GM18861 (cell line): Measurements from ENCODE around the gene FGFR2.
A peak's percentile ranks its signal among the peaks of the same experiment; 100 is the strongest.

Experiments
- ATAC-seq: cut with Tn5 transposase; IDR thresholded peaks from one replicate; pipeline ENCODE4 v1.9.1; 2021; ENCODE audit not compliant: unreplicated experiment

The FGFR2 gene

GRCh38 chr10:121459279-121459621 is 139.0 kb downstream of the FGFR2 start:
- no peak for ATAC-seq

DNA sequence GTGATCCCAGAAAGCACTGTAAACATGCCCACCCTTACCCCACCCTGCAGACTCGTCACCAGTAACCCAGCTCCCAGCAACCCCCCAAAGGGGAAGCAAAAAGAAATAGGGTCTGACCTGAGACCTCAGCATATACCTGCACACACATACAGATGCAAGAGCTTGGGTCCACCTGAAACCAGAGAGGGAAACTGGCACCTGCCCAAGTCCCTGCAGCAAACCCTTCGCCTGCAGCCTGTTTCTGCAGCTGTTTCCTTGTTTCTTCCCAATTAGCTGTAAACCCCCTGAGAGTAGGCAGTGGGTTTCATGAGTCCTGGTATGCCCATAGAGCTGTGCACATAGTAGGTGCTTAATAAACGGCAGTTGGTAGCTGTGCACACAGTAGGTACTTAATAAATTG is 140.5 kb downstream of the FGFR2 start:
- ATAC-seq, result no peak

DNA sequence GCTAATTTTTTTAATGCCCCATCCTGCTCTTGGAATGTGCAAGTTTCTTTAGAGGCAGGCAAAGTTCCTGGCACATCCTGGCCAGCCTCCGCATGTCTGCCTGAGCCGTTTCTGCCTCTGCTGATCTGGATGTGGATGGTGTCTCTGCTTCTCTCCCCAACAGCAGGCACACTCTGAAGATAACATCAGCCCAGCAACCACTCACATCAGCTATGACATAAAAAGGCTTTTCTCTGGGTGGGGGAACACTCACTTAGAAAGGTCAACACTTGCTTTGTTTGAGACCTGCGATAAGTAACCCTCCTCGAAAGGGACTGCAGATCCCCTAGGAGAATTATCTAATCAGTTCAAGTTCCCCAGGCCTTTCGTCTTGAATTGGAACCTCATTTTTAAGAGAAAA is 142.9 kb downstream of the FGFR2 start:
- no peak for ATAC-seq

- no peak for ATAC-seq
These were observed 143.5 kb downstream of the FGFR2 start for GRCh38 chr10:121454781-121455180.

GRCh38 chr10:121453160-121453559 is 145.1 kb downstream of the FGFR2 start:
- ATAC-seq, result no peak

GRCh38 chr10:121452581-121452980 is 145.7 kb downstream of the FGFR2 start:
- ATAC-seq, result no peak

- no peak for ATAC-seq
These were observed 148.0 kb downstream of the FGFR2 start for GRCh38 chr10:121450247-121450646.

- ATAC-seq, result peak; percentile 27
These were observed 148.7 kb downstream of the FGFR2 start for GRCh38 chr10:121449482-121449924.

- ATAC-seq, result peak; percentile 98
These were observed 149.3 kb downstream of the FGFR2 start for GRCh38 chr10:121448766-121449421.

DNA sequence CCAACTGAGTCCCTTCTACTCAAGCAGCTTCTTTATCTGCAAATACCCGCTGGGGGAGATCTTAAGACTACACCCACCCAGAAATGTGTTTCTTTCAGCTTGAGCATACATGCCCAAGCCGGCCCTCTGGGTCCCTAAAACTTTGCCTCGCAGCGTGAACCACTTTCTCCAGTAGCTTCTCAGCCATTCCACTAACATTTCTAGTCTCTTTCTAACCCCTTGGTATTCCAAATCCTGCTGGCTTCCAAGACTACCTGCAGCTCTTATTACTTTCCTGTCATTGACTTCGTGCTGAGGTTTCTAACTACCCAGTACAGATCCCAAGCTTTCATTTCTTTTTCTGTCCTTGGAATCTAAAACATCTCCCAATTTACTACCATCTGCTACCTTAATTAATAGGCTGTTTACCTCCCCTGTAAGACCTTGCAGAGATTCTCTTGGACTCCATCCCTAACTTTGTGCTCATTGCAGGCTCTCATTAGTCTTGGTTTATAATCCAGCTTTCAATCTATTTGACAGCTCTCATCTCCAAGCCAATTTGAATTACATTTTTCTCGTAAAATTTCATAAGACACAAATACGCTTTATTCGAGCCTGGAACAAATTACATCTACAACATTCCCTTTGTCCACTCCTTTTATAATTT is 153.6 kb downstream of the FGFR2 start:
- ATAC-seq, result no peak

GRCh38 chr10:121442086-121442935 is 155.9 kb downstream of the FGFR2 start:
- no peak for ATAC-seq

GRCh38 chr10:121440461-121440860 is 157.8 kb downstream of the FGFR2 start:
- ATAC-seq, result no peak

DNA sequence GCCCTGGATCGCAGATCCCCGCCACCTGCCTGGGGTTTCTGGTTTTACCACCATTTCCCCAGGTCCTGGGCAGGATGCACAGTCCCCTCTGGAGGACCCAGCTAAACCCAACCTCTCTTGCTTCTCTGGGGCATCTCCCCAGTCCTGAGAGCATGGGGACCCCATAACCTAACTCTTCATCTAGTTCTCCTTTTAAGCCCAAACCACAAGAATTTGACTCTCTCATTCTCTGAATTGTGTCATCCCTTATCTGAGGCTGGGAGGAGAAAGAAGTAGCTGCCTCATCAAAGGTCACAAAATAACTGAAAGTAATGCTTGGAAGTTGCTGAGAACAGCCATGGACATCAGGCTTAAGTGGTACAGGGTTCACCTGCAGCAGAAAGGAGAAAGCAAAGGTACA is 159.9 kb downstream of the FGFR2 start:
- ATAC-seq, result no peak

- ATAC-seq, result no peak
These were observed 160.6 kb downstream of the FGFR2 start for GRCh38 chr10:121437596-121437995.

- ATAC-seq, result no peak
These were observed 161.5 kb downstream of the FGFR2 start for GRCh38 chr10:121436630-121437341.

DNA sequence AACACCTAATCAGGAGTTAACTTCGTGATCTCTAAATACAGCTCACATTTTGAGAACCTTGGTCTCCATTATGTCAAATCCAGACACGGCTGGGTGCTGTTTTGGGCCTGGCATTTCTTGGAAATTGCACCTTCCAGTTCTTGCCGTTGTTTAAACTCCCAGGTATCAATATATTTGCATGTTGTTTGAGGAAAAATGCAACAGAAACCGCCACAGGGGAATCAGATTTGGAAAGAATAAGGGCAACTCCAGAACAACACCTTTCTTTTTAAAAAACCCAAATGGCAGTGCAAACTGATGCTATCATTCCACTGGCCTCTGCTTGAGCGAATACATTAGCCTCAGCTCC is 162.0 kb downstream of the FGFR2 start:
- ATAC-seq, result no peak

- ATAC-seq, result no peak
These were observed 163.0 kb downstream of the FGFR2 start for GRCh38 chr10:121435099-121435875.

GRCh38 chr10:121433965-121434364 is 164.3 kb downstream of the FGFR2 start:
- ATAC-seq, result no peak

- no peak for ATAC-seq
These were observed 169.4 kb downstream of the FGFR2 start for GRCh38 chr10:121428867-121429266.
